Measurements from ENCODE around the gene BNIP5.

The BNIP5 gene, protein sequence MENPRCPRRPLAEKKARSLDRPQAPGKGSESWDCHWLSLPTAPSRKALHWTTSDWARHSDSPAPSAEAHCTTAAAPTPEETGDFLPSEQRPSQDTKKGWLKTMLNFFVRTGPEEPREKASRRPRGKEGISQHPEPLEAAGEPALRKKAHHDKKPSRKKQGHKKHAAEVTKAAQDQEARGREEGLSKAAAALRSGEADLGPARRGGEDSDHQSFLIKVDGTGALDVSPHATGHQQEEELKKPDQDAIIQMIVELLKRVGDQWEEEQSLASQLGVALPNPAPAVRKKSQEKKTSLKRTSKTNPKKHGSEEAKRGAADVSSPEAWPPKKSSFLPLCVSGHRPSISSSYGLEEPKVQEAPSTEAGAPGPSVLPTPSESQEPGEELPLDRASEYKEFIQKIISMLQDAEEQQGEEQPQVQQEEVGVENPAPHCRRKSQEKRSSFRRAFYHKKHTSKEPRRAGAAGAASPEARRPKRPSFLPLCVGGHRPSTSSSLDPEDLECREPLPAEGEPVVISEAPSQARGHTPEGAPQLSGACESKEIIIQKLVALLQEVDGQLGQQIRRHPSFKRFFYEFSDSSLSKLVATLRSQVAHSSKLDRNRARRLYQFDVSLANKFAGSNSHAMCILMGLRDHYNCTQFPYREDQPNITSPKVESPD

DNA sequence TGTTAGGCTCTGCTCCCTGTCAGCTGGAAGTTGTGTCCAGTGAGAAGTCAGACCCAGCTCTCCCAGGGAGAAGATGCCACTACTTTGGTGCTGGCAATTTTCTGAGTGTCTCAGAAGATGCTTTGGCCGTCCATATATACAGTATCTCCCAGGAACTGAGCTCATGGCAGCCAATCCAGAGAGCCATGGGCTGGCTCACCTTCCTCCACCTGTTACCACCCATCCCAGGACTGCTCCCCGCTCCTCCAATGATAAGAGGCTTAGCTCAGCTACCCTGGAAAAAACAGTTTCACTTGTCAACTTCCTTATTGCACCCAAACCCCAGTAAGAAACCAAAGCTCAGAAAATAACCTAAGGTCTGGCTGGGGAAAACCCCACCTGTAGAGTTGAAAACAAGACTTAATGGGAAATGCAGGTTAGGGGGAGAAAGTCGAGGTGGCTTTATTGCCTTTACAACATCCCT lies at the start of gene BNIP5:
BNIP5 (minus strand) TSS at position 110 of the 463 bp plus-strand sequence. CDS start 6,198 bp downstream, outside the sequence.
- in situ Hi-C loops (cut with MboI; ENCODE audit: low sequenced_read_pairs) = no loop called here

DNA sequence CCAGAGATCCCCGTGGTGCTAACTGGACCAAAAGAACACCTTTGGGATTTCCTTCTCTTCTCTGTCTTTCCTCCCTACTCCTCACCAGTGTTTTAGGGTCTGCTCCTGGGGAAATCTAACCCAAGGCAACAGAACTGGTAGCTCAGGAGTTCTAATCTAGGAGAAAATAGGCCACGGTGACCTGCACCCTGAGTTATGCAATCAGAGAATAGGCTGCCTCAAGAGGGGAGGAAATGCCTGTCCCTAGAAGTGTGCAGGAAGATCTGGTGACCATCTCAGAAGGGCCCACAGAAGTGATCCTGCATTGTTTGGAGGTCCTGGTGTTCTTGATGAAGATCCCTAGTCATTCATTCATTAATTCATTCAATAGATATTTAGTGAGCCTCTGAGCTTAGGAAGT lies 47.4 kb upstream of the BNIP5 start:
- in situ Hi-C loops (cut with MboI; ENCODE audit: low sequenced_read_pairs) = no loop called here

DNA sequence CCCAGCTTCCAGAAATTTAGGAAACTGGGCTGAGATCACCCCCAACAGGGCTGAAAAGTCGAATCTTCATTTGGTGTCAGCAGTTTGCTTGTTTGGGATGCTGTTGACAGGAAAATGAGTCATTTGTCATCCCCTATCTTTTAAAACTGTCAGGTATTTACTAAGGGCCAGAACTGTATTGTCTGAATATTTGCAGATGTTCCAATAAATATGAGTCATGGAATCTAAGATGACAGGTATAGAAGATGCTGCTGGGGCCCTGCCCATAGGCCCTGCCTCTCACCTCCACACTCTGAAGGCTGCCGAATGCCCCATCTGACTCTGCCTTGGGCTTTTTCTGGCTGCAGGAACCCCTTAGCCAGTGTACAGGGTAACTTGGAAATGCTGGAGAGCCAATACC lies 46.9 kb upstream of the BNIP5 start:
- in situ Hi-C loops (cut with MboI; ENCODE audit: low sequenced_read_pairs) = no loop called here

DNA sequence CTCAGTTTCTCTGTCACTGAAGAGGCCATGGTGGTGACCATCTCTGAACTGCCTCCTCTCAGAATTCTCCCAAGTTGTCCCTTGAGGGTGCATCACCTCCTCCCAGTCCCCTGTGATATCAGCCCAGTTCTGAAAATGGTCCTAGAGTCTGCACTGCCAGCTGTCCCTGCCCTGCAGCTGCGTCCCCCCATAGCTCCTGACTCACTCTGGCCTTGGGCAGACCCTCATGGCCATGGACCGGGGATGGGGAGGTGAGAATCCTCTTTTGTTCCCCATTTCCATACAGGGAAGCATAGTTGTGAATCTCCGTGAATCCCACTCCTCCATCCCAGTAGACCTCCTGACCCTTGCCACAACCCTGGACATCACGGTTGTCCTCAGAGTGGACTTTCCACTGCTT lies 46.3 kb upstream of the BNIP5 start:
- in situ Hi-C loops (cut with MboI; ENCODE audit: low sequenced_read_pairs) = no loop called here

DNA sequence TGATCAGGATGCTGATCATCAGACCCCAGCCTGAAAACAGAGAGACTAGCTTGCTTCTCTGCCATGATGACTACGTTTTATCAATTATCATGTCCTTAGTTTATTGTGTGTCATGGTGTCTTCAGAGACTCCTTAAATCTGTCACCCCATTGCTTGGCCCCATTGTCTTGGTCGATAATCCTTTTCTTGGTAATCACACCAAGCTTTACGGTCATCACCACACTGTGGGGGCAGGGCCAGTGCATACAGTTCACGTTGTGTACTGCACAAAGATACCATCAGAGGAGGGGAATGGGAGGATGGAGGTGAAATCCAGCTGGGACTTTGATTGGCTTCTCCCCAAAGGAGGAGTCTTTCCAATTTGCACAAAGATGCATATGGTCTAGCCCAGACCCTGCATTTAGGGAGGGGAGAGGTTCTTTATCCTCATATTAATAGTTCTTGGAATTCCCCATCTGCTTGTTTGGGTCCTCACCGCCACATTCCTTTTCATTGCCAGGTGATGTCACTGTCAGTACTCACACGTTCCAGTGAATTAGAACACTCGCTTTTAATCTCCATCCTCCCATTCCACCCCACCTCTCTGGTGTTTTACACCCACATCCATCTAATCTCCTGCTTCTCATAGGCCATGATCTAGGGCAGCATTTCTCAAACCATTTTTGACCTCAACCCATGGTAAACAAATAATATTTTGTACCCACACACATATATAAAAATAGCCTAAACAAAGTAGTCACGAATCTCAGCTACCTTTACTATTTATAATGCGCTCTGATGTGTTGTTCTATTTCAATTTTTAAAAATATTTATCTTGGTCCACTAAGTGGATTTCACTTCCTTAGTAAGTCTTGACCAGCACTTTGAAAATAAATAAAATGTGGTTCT lies 45.1 kb upstream of the BNIP5 start:
- in situ Hi-C loops (cut with MboI; ENCODE audit: low sequenced_read_pairs) = no loop called here

DNA sequence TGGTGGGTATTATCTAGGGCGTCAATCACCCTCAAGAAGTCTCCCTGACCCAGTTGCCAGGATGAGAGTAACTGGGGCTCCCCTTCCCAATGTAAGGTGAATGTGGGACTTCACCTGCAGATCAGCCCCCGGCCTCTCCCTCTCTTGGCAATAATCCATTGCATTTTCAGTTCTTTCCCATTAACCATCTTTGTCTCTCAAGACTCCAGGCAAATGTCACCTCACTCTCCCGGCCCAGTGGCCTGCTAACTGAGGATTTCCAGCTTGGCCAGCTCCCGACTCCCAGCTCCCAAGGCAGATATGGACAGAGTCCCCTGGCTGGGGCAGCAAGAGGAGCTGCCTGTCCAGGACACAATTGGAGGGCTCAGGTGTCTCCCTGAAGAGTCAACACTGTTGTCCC lies 43.5 kb upstream of the BNIP5 start:
- in situ Hi-C loops (cut with MboI; ENCODE audit: low sequenced_read_pairs) = no loop called here

DNA sequence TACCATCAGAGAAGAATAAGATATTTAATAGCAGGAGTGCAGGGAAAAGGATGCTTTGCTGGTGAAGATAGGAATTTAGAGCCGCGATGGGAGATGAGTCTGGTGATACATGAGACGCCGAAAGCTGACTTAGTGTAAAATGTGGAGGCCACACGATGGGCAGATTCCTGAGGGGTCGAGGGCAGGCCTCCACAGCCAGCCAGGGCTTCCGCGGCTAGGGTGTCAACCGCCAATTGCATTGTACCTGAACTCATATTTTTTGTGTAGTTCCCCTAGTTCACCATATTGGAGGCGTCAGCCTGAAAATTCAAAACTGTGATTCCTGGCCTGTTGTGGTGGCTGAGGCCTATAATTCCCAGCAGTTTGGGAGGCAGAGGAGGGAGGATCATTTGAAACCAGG lies 42.2 kb upstream of the BNIP5 start:
- in situ Hi-C loops (cut with MboI; ENCODE audit: low sequenced_read_pairs) = no loop called here

- in situ Hi-C loops (cut with MboI; ENCODE audit: low sequenced_read_pairs) = no loop called here
These were observed 41.7 kb upstream of the BNIP5 start for GRCh38 chr6:36378243-36378920.

DNA sequence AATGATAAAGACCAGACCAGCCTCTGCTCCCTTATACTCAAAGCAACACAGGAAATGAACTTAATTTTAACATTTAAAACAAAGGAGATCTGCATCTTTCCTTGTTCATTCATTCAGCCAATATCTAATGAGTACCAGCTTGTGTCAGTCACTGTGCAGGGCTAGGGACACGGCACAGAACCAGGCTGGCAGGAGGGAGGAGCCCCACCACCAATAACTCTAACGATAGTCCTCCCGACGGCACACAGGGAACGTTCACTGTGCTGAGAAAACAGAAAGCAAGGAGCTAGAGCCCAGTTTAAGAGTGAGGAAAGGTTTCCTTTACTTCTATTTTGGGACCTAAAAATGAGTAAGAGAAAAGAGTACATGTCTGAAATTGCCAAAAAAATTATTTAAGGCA lies 40.9 kb upstream of the BNIP5 start:
- in situ Hi-C loops (cut with MboI; ENCODE audit: low sequenced_read_pairs) = no loop called here

DNA sequence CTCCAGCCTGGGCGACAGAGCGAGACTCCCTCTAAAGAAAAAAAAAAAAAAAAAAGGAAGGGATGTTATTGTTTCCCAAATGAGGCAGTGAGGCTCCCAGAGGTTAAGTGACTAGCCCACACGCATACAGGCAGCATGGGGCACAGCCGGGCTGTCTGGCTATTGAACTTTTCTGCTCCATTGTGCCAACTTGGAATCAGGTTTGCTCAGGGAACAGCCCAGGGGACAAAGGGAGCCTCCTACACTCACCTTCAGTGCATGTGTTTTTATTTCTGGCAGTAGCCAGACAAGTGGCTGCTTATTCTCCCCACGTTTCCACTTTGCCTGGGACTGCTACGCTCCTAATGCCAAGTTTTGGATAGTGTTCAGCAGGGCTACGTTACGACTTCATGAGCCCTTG lies 40.1 kb upstream of the BNIP5 start:
- in situ Hi-C loops (cut with MboI; ENCODE audit: low sequenced_read_pairs) = no loop called here

GRCh38 chr6:36376183-36376582 lies 39.5 kb upstream of the BNIP5 start:
- in situ Hi-C loops (cut with MboI; ENCODE audit: low sequenced_read_pairs) = no loop called here

DNA sequence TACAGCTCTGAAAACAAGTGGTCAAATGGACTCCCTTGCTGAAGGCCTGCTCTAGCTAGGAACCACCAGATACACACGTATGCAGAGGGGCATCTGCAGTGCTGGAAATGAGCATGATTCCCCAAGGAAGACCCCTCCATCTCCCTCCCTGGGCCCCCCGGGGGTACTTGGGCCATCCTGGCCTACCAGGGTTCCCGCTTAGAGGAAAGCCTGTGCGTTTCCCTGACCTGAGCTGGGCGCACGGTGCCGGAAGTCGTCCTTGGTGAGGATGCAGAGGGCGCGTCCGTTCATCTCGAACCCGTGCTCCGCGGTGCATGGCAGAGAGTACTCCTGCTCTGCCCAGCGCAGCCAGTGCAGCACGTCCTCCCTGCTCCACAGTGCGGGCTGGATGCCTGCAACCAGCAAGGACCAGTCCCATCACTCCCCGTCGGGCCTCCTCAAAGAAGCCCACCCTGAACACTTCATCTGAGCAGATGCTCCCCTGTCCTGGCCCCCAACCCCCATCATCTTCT lies 39.0 kb upstream of the BNIP5 start:
- in situ Hi-C loops (cut with MboI; ENCODE audit: low sequenced_read_pairs) = no loop called here

DNA sequence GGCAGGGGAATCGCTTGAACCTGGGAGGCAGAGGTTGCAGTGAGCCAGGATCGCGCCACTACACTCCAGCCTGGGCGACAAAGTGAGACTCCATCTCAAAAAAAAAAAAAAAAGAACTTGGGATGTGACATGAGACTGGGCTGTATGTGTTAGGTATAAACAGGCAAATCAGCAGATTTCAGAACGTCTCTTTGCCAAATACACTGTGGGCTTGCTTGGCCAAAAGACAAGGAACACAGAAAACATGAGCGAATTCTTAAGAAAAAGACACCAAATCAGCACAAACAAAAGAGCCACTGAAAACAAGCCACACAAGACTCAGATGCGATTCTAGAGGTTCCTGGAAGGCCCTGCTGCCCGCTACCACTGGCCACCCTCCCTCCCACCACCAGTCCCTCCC lies 38.3 kb upstream of the BNIP5 start:
- in situ Hi-C loops (cut with MboI; ENCODE audit: low sequenced_read_pairs) = no loop called here

DNA sequence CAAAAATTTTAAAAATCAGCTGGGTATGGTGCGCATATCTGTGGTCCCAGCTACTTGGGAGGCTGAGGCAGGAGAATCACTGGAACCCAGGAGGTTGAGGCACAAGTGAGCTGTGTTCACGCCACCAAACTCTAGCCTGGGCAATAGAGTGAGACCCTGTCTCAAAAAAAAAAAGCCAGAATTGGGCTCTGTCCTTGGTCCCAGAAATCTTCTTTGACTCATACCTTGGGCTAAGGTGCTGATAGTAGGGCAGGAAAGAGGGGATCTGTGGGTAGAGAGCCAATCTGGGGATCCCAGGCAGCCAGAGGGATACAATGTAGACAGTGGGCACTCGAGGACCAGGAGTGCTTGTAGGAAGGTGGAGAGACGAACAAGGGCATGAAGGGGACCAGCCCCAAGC lies 37.5 kb upstream of the BNIP5 start:
- in situ Hi-C loops (cut with MboI; ENCODE audit: low sequenced_read_pairs) = no loop called here

DNA sequence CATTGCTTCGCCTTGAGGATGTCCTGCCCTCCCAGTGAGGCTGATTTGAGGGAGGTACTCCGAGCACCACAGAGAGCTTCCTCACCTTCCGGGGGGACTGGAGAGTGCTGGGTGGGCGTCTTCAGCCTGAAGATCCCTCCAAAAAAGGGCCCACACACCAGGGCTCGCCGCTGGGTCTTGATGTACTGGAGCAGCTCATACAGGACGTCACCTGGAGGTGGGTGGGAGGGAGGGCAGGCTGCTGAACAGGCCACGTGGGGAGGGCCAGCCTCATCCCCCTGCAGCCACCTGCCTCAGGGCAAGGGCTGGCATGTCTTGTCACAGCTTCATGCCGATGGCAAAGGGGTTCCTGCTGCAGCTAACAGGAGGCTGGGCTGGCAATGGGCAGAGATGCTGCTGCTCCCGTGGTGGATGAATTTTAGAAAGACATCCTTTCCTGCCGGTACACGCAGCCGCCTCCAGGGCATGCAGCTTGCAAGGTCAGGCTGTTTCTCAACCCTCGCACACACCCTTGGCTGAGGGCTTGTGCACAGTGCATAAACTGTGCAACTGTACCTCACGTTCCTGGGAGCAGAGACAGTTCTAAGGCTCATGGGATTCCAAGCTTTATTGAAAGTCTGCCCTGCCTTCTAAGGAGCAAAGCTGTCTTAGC lies 36.8 kb upstream of the BNIP5 start:
- in situ Hi-C loops (cut with MboI; ENCODE audit: low sequenced_read_pairs) = no loop called here

DNA sequence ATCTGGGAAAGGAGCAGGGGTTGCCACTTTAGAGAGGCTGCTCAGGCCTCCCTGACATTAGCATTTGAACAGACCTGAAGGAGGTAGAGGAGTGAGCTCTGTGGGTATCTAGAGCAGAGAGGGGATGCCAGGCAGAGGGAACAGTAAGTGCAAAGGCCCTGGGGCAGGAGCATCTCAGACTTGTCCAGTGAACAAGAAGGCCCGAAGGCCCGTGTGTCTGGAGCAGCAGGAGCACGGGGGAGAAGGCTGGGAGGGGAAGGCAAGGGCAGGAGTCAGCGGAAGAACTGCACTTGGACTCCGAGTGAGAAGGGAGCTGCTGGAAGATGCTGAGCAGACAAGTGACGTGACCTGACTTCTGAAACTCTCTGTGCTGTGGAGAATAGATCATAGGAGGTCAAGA lies 35.4 kb upstream of the BNIP5 start:
- in situ Hi-C loops (cut with MboI; ENCODE audit: low sequenced_read_pairs) = no loop called here

DNA sequence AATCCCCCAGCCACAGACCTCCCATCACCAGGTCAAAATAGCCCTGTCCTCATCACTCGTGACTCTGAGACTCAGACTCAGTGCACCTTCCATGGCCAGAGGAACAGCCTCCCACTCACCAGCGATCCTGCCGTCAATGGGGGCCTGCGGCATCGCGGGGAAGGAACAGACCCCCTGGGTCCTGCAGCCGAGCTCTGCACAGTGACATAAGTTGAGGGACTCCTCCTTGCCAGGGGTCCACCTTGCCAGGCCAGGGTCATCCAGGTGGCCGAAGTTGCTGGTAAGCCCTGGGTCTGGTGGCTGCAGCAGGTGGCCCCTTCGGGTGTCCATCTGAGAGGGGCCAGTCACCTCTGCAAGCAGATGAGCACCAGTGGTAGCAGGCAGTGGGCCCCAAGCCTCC lies 34.5 kb upstream of the BNIP5 start:
- in situ Hi-C loops (cut with MboI; ENCODE audit: low sequenced_read_pairs) = no loop called here

DNA sequence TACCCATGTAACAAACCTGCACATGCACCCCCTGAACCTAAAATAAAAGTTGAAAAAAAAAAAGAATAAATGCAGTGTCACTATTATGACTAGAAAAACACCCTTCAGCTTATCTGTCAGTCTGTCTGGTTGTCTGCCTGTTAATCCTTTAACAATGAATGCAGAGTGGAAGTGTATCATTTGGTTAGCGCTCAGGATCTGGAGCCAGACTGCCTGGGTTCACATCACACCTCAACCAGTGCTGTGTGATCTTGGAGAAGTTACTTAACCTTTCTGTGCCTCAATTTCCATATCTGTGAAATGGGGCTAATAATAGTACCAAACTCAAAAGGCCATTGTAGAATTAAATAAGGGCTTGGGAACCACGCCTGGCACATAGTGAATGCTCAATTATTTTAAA lies 34.0 kb upstream of the BNIP5 start:
- in situ Hi-C loops (cut with MboI; ENCODE audit: low sequenced_read_pairs) = no loop called here

- in situ Hi-C loops (cut with MboI; ENCODE audit: low sequenced_read_pairs) = no loop called here
These were observed 32.5 kb upstream of the BNIP5 start for GRCh38 chr6:36368921-36369865.
